H9 (cell line): ENCODE data around the gene SLTM. TPM values are rescaled to one million over a fixed set of nuclear protein-coding genes. Genes with fewer than 3 reads are reported as not detected.

Experiments used
- DNase-seq: peaks from one replicate; pipeline ENCODE4 v3.0.0-alpha.2; 2017
- H2AFZ ChIP-seq: one replicate; pipeline ENCODE4 v1.6.1; 2013; ENCODE audit warnings: mild to moderate bottlenecking, low read length, control low read depth, moderate library complexity
- H2AK5ac ChIP-seq: 2 replicates; pipeline ENCODE4 v1.6.1; 2013; ENCODE audit warnings: low read length, control low read depth, mixed read lengths; ENCODE audit not compliant: insufficient read length
- H2BK120ac ChIP-seq: one replicate; pipeline ENCODE4 v1.6.1; 2013; ENCODE audit warnings: low read depth, mild to moderate bottlenecking, low read length, control low read depth, inconsistent platforms; ENCODE audit not compliant: poor library complexity, severe bottlenecking
- H2BK12ac ChIP-seq: 2 replicates; pipeline ENCODE4 v1.6.1; 2013; ENCODE audit warnings: low read length, control low read depth, mixed read lengths, low read depth; ENCODE audit not compliant: insufficient read length
- H2BK15ac ChIP-seq: 2 replicates; pipeline ENCODE4 v1.6.1; 2013; ENCODE audit warnings: low read depth, low read length, control low read depth
- H2BK20ac ChIP-seq: one replicate; pipeline ENCODE4 v1.6.1; 2013; ENCODE audit warnings: low read depth, mild to moderate bottlenecking, low read length, control low read depth, inconsistent platforms; ENCODE audit not compliant: poor library complexity, severe bottlenecking
- H2BK5ac ChIP-seq: 2 replicates; pipeline ENCODE4 v1.6.1; 2013; ENCODE audit warnings: low read length, control low read depth, mixed read lengths; ENCODE audit not compliant: insufficient read length
- H3K14ac ChIP-seq: 2 replicates; pipeline ENCODE4 v1.6.1; 2013; ENCODE audit warnings: low read length, control low read depth; ENCODE audit not compliant: insufficient read depth
- H3K18ac ChIP-seq: 2 replicates; pipeline ENCODE4 v1.6.1; 2013; ENCODE audit warnings: low read depth, mild to moderate bottlenecking, mixed read lengths, low read length, control low read depth; ENCODE audit not compliant: insufficient read length
- H3K23ac ChIP-seq: 2 replicates; pipeline ENCODE4 v1.6.1; 2013; ENCODE audit warnings: low read length, control low read depth, mixed read lengths, low read depth; ENCODE audit not compliant: insufficient read length
- H3K23me2 ChIP-seq: 2 replicates; pipeline ENCODE4 v1.6.1; 2013; ENCODE audit warnings: low read depth, mild to moderate bottlenecking, mixed read lengths, low read length, control low read depth; ENCODE audit not compliant: insufficient read length, poor library complexity, severe bottlenecking
- H3K27ac ChIP-seq: 2 replicates; pipeline ENCODE4 v1.5.1; 2013; ENCODE audit warnings: low read length, control low read depth, mixed read lengths, low read depth; ENCODE audit not compliant: insufficient read length
- H3K27me3 ChIP-seq: 2 replicates; pipeline ENCODE4 v1.6.1; 2013; ENCODE audit warnings: low read length, control low read depth, inconsistent platforms; ENCODE audit not compliant: insufficient read depth
- H3K4ac ChIP-seq: 2 replicates; pipeline ENCODE4 v1.6.1; 2013; ENCODE audit warnings: low read depth, mild to moderate bottlenecking, control low read depth, inconsistent platforms, low read length, moderate library complexity
- H3K4me1 ChIP-seq: 2 replicates; pipeline ENCODE4 v1.6.1; 2013; ENCODE audit warnings: low read length, control low read depth, inconsistent platforms; ENCODE audit not compliant: insufficient read depth
- H3K4me2 ChIP-seq: 2 replicates; pipeline ENCODE4 v1.6.1; 2013; ENCODE audit warnings: low read length, control low read depth, mixed read lengths; ENCODE audit not compliant: insufficient read length, insufficient read depth
- H3K56ac ChIP-seq: 2 replicates; pipeline ENCODE4 v1.6.1; 2013; ENCODE audit warnings: low read depth, mild to moderate bottlenecking, mixed read lengths, low read length, control low read depth; ENCODE audit not compliant: insufficient read length
- H3K79me1 ChIP-seq: 2 replicates; pipeline ENCODE4 v1.6.1; 2013; ENCODE audit warnings: low read depth, mild to moderate bottlenecking, moderate library complexity, low read length, control low read depth, inconsistent platforms; ENCODE audit not compliant: insufficient read depth, poor library complexity, severe bottlenecking
- H3K79me2 ChIP-seq: 2 replicates; pipeline ENCODE4 v1.6.1; 2013; ENCODE audit warnings: low read length, control low read depth, inconsistent platforms; ENCODE audit not compliant: insufficient read depth
- H3K9ac ChIP-seq: 2 replicates; pipeline ENCODE4 v1.6.1; 2013; ENCODE audit warnings: low read length, control low read depth, mixed read lengths; ENCODE audit not compliant: insufficient read length; ENCODE audit errors: extremely low read depth
- H3K9me3 ChIP-seq: one replicate; pipeline ENCODE4 v1.6.1; 2013; ENCODE audit warnings: low read depth, low read length, inconsistent platforms; ENCODE audit not compliant: control insufficient read depth
- H3T11ph ChIP-seq: one replicate; pipeline ENCODE4 v1.6.1; 2013; ENCODE audit warnings: mild to moderate bottlenecking, low read length, control low read depth, inconsistent platforms
- H4K20me1 ChIP-seq: one replicate; pipeline ENCODE4 v1.6.1; 2013; ENCODE audit not compliant: control insufficient read depth, insufficient read length, insufficient read depth
- H4K5ac ChIP-seq: 2 replicates; pipeline ENCODE4 v1.6.1; 2013; ENCODE audit warnings: low read depth, mild to moderate bottlenecking, mixed read lengths, low read length, control low read depth; ENCODE audit not compliant: insufficient read length
- H4K8ac ChIP-seq: replicated peaks from 2 replicates; pipeline ENCODE4 v1.6.1; 2013; ENCODE audit warnings: low read length, control low read depth, mixed read lengths, low read depth; ENCODE audit not compliant: insufficient read length
- H4K91ac ChIP-seq: 2 replicates; pipeline ENCODE4 v1.6.1; 2013; ENCODE audit warnings: low read depth, mild to moderate bottlenecking, moderate library complexity, mixed read lengths, low read length, control low read depth; ENCODE audit not compliant: insufficient read length
- H3K27ac Mint-ChIP-seq, 3 experiments: 2 replicates in 2 of 3; 3 replicates in 1 of 3; pipeline ENCODE4 v1.8.0; 2020 to 2021; ENCODE audit warnings: mixed read lengths in 3 of 3, mild to moderate bottlenecking in 1 of 3, moderate library complexity in 1 of 3
- H3K27me3 Mint-ChIP-seq: 2 replicates; pipeline ENCODE4 v1.8.0; 2021; ENCODE audit warnings: low read depth, mild to moderate bottlenecking, moderate library complexity, mixed read lengths
- H3K36me3 Mint-ChIP-seq, 3 experiments: 2 replicates in 2 of 3; 3 replicates in 1 of 3; pipeline ENCODE4 v1.8.0; 2020 to 2021; ENCODE audit warnings: low read depth in 3 of 3, mixed read lengths in 3 of 3; ENCODE audit not compliant: insufficient read depth in 1 of 3
- H3K4me1 Mint-ChIP-seq, 2 experiments: 2 replicates each; pipeline ENCODE4 v1.8.0; 2020; ENCODE audit warnings: mixed read lengths in 2 of 2
- H3K4me3 Mint-ChIP-seq, 2 experiments: 2 replicates in 1 of 2; 3 replicates in 1 of 2; pipeline ENCODE4 v1.8.0; 2020 to 2021; ENCODE audit warnings: mild to moderate bottlenecking in 2 of 2, mixed read lengths in 2 of 2, moderate library complexity in 1 of 2
- H3K9me3 Mint-ChIP-seq, 2 experiments: 2 replicates in 1 of 2; 3 replicates in 1 of 2; pipeline ENCODE4 v1.8.0; 2020; ENCODE audit warnings: mild to moderate bottlenecking in 2 of 2, mixed read lengths in 2 of 2, moderate library complexity in 1 of 2
- WGBS: extraction: QIAGEN DNeasy Blood & Tissue Kit; methylation state at CpG from one replicate; pipeline ENCODE4 v1.1.7; 2013; ENCODE audit warnings: missing lambda C conversion rate, low lambda C conversion rate, mixed read lengths; ENCODE audit not compliant: insufficient read length; ENCODE audit errors: extremely low coverage; 5-methylcytosine and 5-hydroxymethylcytosine counted together
- total RNA-seq: library from RNA; stranded (reverse); gene quantifications from 2 replicates; pipeline ENCODE4 v1.2.1, GENCODE V29; 2021
- TF ChIP-seq, protein P1 (sequence below): fragments of 200-600 bp; sonication (generic); conservative IDR thresholded peaks from 3 replicates; pipeline ENCODE4 v1.8.0; 2021; ENCODE audit warnings: antibody characterized with exemption, mild to moderate bottlenecking

SLTM gene
- total RNA-seq, 1 experiment from 2014 or later, result 132 TPM

DNA sequence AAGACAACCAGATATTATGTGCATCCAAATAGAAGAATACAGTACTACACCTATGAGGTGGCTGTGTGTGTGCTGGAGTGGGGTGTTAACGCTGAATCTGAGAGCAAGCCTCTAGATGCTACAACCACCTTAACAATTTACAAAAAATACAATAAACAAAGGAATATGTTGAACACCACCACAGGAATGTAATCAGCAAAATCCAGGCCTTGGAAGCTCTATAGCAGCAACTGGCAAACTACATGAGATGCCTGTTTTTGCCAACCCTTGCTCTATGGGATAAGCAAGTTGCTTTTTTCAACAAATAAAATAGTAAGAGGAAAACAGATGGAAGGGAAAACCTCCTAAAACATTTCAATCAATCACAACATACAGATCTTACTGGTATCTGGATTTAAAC is 23.9 kb downstream of the SLTM start:
- Histone ChIP-seq H3T11ph (no peak overlapping the region), H4K20me1 (peaks cover 3% of the 10 kb centered on the region), H3K79me2 (no peaks in the 10 kb centered on the region; the same call in 1 of the 2 replicates)

More for the DNA sequence above, 23.9 kb downstream of the SLTM start:
- Histone ChIP-seq H3K23ac (no peak overlapping the region), H3K9me3 (no peaks in the 10 kb centered on the region), H2BK20ac (no peak overlapping the region), H3K4me1 (no peaks in the 10 kb centered on the region), H3K56ac (no peak overlapping the region), H4K5ac (no peak overlapping the region), H3K27ac (no peak overlapping the region), H3K9ac (no peak overlapping the region), H3K4ac (no peak overlapping the region), H3K18ac (no peak overlapping the region), H2BK5ac (no peak overlapping the region), H4K8ac (no peak overlapping the region), H2BK12ac (no peak overlapping the region), H3K27me3 (no peaks in the 10 kb centered on the region), H4K91ac (no peak overlapping the region), H3K14ac (no peak overlapping the region), H3K79me1 (no peaks in the 10 kb centered on the region), H2BK15ac (no peak overlapping the region), H3K23me2 (no peaks in the 10 kb centered on the region), H3K4me2 (no peak overlapping the region), H2BK120ac (no peak overlapping the region), H2AFZ (no peak overlapping the region), H2AK5ac (no peak overlapping the region)
- WGBS, result no CpG with 5 or more reads among the region's 1 CpG
- peaks cover 11 to 13% of the 10 kb centered on the region in 2 experiments for H3K4me1 Mint-ChIP-seq
- TF ChIP-seq, protein P1, sequence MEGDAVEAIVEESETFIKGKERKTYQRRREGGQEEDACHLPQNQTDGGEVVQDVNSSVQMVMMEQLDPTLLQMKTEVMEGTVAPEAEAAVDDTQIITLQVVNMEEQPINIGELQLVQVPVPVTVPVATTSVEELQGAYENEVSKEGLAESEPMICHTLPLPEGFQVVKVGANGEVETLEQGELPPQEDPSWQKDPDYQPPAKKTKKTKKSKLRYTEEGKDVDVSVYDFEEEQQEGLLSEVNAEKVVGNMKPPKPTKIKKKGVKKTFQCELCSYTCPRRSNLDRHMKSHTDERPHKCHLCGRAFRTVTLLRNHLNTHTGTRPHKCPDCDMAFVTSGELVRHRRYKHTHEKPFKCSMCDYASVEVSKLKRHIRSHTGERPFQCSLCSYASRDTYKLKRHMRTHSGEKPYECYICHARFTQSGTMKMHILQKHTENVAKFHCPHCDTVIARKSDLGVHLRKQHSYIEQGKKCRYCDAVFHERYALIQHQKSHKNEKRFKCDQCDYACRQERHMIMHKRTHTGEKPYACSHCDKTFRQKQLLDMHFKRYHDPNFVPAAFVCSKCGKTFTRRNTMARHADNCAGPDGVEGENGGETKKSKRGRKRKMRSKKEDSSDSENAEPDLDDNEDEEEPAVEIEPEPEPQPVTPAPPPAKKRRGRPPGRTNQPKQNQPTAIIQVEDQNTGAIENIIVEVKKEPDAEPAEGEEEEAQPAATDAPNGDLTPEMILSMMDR, result no peak
- no peaks in the 10 kb centered on the region for H3K27me3 Mint-ChIP-seq
- no peak overlapping the region for H3K4me3 Mint-ChIP-seq
- peaks cover 19 to 83% (median 83%) of the 10 kb centered on the region in 3 experiments; a peak in 6 of 7 replicates for H3K36me3 Mint-ChIP-seq
- no peak for DNase-seq
- no peaks in the 10 kb centered on the region for H3K9me3 Mint-ChIP-seq
- H3K27ac Mint-ChIP-seq, result no peak overlapping the region
